Breast epithelium (tissue), 4 donors: Measurements from ENCODE around the gene PANX3. TPM values are rescaled to one million over a fixed set of nuclear protein-coding genes. Genes with fewer than 3 reads are reported as not detected.

ENCODE experiments used
- DNase-seq, 2 donors: peaks; one replicate each; pipeline ENCODE4 v3.0.0-alpha.2; 2019; ENCODE audit warnings: low spot score in 2 of 2
- H3K27ac ChIP-seq, 2 donors: fragments of 200-600 bp; sonication (generic) in 1 of 2; one replicate each; pipeline ENCODE4 v1.5.1; 2016 to 2019; ENCODE audit warnings: mild to moderate bottlenecking in 1 of 2
- H3K27me3 ChIP-seq, 2 donors: fragments of 200-600 bp; sonication (generic) in 1 of 2; one replicate each; pipeline versions ENCODE4 v1.5.1 to v1.6.0; 2017 to 2019; ENCODE audit warnings: control low read depth in 1 of 2, mild to moderate bottlenecking in 1 of 2
- H3K36me3 ChIP-seq: fragments of 200-600 bp; one replicate; pipeline ENCODE4 v1.5.1; 2019
- H3K4me1 ChIP-seq, 2 donors: fragments of 200-600 bp; sonication (generic); one replicate each; pipeline ENCODE4 v1.5.1; 2016 to 2019; ENCODE audit warnings: control low read depth in 1 of 2
- H3K4me3 ChIP-seq, 3 donors: fragments of 200-600 bp; sonication (generic); 1 replicate in 2 of 3; 2 replicates in 1 of 3; pipeline ENCODE4 v1.5.1; 2016 to 2019; ENCODE audit warnings: mild to moderate bottlenecking in 3 of 3, moderate library complexity in 2 of 3
- H3K9me3 ChIP-seq, 2 donors: fragments of 200-600 bp; sonication (generic) in 1 of 2; one replicate each; pipeline ENCODE4 v1.5.1; 2016 to 2019; ENCODE audit warnings: control low read depth in 1 of 2
- CTCF ChIP-seq, 3 donors: fragments of 450-650 bp; IDR thresholded peaks; one replicate each; pipeline ENCODE4 v1.5.1; 2016 to 2017; ENCODE audit warnings: antibody characterized with exemption in 3 of 3, mild to moderate bottlenecking in 3 of 3, moderate library complexity in 3 of 3
- POLR2A ChIP-seq: fragments of 450-650 bp; IDR thresholded peaks from one replicate; pipeline ENCODE4 v1.6.1; 2016; ENCODE audit warnings: antibody characterized with exemption, mild to moderate bottlenecking, moderate library complexity
- POLR2AphosphoS5 ChIP-seq, 3 donors: sonication (generic); formaldehyde crosslinking; IDR thresholded peaks; one replicate each; pipeline ENCODE4 v1.6.1; 2017; ENCODE audit warnings: antibody characterized with exemption in 3 of 3
- intact Hi-C: fragments of 100-400 bp; cut with DNase I; formaldehyde crosslinking; loops from one replicate; pipeline ENCODE4 v1.15.1; 2023; ENCODE audit warnings: low total_unique reads
- total RNA-seq, 3 donors: library from RNA; depleted of rRNA; stranded (reverse); fragments of >200 nt; gene quantifications; one replicate each; pipeline ENCODE4 v1.1.0, GENCODE V29; 2016

The PANX3 gene
- total RNA-seq, 3 donors from 2014 or later, result not detected

- Histone ChIP-seq H3K4me1 (peaks cover 0 to 3% of the 10 kb centered on the region in 2 donors), H3K36me3 (no peaks in the 10 kb centered on the region), H3K27me3 (peaks cover 0 to 9% of the 10 kb centered on the region in 2 donors), H3K9me3 (no peaks in the 10 kb centered on the region), H3K27ac (no peak overlapping the region), H3K4me3 (no peak overlapping the region)
- no peak for DNase-seq
- intact Hi-C loops, result no loop called here
- TF ChIP-seq POLR2AphosphoS5 (IDR thresholded peaks at IDR 0.05) (no peak), CTCF (IDR thresholded peaks at IDR 0.05) (no peak), POLR2A (no peak)
Measured at GRCh38 chr11:124618863-124619262, 7.6 kb downstream of the PANX3 start.

GRCh38 chr11:124622531-124623451, 11.6 kb downstream of the PANX3 start, which contains the start of gene TBRG1:
TSS of gene TBRG1 (plus strand) at chr11:124622864. CDS start at chr11:124623084, 220 bp downstream.
- Histone ChIP-seq H3K27ac (peak within 1 kb of the TSS; percentile 89 to 95), H3K9me3 (no peaks in the 10 kb centered on the region), H3K27me3 (no peaks in the 10 kb centered on the region), H3K4me1 (peaks cover 0 to 5% of the 10 kb centered on the region in 2 donors), H3K36me3 (no peaks in the 10 kb centered on the region), H3K4me3 (peak within 1 kb of the TSS; percentile 89 to 97 (median 94))
- no peak for TF ChIP-seq CTCF (IDR thresholded peaks at IDR 0.05)
- TF ChIP-seq POLR2AphosphoS5 (IDR thresholded peaks at IDR 0.05), result peak; percentile 73 to 95 (median 94)
- peak; percentile 88 for TF ChIP-seq POLR2A
- intact Hi-C loops, result no loop called here
- DNase-seq, result peak; percentile 81 to 86

GRCh38 chr11:124623861-124624525, 12.8 kb downstream of the PANX3 start:
- no peak for DNase-seq
- H3K9me3 ChIP-seq, result no peaks in the 10 kb centered on the region
- peak overlapping the region in 1 of 2 donors; percentile 89 for H3K27ac ChIP-seq
- H3K4me1 ChIP-seq, result peaks cover 0 to 5% of the 10 kb centered on the region in 2 donors
- intact Hi-C loops, result no loop called here
- no peaks in the 10 kb centered on the region for H3K27me3 ChIP-seq
- no peaks in the 10 kb centered on the region for H3K36me3 ChIP-seq
- TF ChIP-seq CTCF (IDR thresholded peaks at IDR 0.05), result no peak
- no peak for TF ChIP-seq POLR2A
- TF ChIP-seq POLR2AphosphoS5 (IDR thresholded peaks at IDR 0.05), result no peak
- H3K4me3 ChIP-seq, result peak overlapping the region; percentile 89 to 97 (median 94)

- Histone ChIP-seq H3K4me1 (peaks cover 0 to 5% of the 10 kb centered on the region in 2 donors), H3K27ac (no peak overlapping the region), H3K9me3 (no peaks in the 10 kb centered on the region), H3K27me3 (no peaks in the 10 kb centered on the region), H3K4me3 (no peak overlapping the region), H3K36me3 (no peaks in the 10 kb centered on the region)
- TF ChIP-seq POLR2A (no peak), CTCF (IDR thresholded peaks at IDR 0.05) (no peak), POLR2AphosphoS5 (IDR thresholded peaks at IDR 0.05) (no peak)
- intact Hi-C loops, result no loop called here
- DNase-seq, result no peak
Measured at GRCh38 chr11:124625504-124626168, 14.4 kb downstream of the PANX3 start.
